DMS 273 treated with DMSO at 0.1 percent for 48 hours (cell line): ENCODE data around the gene SHISA4.
"Not testable (repeated sequence)": the region's sequence is repeated elsewhere in the genome, so short reads cannot be mapped to it uniquely, and the experiment has no call there.

Source experiments
- DNase-seq: peaks from one replicate; lab custom pipeline; 2025; lab: John Stamatoyannopoulos, UW

SHISA4 gene, protein sequence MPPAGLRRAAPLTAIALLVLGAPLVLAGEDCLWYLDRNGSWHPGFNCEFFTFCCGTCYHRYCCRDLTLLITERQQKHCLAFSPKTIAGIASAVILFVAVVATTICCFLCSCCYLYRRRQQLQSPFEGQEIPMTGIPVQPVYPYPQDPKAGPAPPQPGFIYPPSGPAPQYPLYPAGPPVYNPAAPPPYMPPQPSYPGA

DNA sequence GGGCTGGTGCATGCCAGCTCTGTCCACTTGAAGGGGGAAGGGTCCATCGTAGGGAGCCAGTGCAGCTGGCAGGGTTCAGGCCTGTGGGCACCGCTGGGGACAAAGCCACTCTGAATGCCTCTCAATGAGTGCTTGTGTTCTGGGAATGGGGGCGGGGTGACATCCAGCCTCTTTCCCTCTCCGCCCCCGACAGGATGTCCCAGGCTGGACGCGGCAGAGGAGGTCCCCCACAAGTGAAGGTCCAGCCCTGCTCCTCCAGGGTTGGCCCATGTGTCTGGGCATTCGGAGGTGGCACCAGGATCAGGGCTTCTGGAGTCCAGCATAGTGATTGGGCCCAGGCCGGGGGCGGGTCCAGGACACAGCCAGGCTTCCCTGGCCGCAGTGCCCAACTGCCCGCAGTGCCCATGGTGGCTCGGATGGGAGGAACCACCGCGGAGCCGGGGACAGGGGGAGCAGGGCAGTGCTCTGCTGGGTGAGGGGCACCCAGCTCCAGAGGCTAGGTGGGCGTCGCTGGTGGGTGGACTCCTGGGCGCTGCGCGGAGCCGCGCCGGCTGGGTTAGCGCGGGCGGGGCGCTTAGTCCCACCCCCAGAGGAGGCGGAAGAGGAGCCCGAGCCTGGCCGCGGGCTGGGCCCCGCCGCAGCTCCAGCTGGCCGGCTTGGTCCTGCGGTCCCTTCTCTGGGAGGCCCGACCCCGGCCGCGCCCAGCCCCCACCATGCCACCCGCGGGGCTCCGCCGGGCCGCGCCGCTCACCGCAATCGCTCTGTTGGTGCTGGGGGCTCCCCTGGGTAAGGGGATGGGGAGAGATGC, at the start of gene SHISA4:
SHISA4 (plus strand) TSS at position 617 of the 808 bp plus-strand sequence; CDS start at position 714, 97 bp downstream.
- DNase-seq: no peak

DNA sequence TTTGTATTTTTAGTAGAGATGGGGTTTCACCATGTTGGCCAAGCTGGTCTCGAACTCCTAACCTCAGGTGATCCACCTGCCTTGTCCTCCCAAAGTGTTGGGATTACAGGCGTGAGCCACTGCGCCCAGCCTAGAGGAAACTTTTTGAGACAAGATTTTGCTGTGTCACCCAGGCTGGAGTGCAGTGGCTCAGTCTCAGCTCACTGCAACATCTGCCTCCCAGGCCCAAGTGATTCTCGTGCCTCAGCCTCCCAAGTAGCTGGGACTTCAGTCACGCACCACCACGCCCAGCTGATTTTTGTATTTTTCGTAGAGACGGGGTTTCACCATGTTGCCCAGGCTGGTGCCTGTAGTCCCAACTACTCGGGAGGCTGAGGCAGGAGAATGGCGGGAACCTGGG, 49.6 kb upstream of the SHISA4 start:
- DNase-seq: not testable (repeated sequence)

DNA sequence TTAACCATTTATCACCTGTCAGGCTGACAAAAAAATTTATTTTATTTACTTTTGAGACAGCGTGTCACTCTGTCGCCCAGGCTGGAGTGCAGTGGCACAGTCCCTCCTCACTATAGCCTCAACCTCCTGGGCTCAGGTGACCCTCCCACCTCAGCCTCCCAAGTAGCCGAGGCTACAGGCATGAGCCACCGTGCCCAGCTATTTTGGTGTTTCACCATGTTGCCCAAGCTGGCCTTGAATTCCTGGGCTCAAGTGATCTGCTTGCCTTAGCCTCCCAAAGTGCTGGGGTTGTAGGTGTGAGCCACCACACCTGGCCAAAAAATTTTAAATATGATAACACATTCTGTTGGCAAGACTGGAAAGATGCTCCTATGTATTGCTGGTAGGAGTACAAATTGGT, 48.6 kb upstream of the SHISA4 start:
- DNase-seq: no peak

DNA sequence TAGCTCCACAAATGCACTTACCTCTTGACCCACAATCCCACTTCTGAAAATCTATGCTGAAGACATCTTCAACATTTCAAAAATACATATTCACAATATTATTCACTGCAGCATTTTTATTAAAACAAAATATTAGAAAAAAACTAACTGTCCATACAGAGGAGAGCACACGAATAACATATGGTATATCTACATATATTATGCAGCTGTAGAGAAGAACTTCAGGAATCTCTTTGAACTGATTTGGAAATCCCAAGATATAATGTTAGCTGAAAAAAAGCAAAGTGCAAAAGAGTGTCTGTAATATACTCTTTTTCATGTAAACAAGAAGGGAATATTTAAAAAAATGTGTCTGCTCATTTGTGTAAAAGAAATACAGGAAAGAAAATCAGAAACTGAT, 48.2 kb upstream of the SHISA4 start:
- no peak for DNase-seq

DNA sequence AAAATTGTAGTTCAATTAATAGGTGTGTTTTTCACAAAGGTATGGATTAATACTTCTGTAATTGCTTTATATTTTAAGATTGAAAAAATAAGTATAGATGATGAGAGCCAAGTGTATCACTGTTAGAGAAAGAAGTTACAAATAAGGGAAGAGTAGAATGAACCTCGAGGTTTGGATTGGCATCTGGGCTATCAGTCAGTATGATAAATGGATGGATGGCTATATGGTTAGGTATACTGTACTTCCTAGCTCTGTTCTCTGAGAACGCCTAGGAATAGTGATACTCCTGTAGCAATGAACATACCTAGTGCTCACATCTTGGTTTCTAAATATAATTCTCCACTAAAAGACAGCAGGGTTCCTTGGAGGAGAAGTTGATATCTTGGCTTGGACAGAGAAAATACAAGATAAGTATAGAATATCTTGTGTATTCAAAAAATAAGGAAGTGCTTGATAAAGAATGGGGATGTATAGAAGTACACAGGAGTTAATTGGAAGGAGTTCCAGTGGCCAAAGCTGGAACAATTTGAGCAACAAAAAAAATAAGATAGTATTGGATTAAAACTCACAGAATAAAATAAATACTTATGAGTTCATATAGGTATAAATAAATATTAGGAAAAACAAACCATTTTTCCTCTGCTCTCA, 47.3 kb upstream of the SHISA4 start:
- no peak for DNase-seq

DNA sequence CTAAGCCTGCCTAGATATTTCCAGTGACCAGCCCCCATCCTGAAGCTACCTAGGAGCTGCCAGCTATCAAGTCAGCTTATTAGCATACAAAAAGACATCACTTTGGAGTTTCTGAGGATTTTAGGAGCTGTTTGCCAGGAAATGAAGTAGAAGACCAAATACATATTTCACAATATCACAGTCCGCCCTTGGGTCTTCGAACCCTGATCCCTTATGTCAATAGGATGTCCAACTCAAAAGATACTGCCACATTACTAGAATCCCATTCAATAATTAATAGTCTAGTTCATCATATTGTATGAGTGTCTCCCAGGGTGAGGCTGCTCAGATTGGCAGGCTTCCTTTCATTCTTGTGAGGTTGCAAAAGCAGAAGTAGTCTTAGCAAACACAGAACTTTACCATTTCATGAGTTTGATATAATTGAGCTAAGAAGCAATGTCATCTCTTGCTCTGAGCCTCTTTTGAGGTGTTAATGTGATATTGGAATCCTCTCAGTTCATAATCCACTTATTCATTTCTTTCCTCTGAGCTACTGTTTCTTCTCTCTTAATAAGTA, 46.1 kb upstream of the SHISA4 start:
- DNase-seq: no peak

DNA sequence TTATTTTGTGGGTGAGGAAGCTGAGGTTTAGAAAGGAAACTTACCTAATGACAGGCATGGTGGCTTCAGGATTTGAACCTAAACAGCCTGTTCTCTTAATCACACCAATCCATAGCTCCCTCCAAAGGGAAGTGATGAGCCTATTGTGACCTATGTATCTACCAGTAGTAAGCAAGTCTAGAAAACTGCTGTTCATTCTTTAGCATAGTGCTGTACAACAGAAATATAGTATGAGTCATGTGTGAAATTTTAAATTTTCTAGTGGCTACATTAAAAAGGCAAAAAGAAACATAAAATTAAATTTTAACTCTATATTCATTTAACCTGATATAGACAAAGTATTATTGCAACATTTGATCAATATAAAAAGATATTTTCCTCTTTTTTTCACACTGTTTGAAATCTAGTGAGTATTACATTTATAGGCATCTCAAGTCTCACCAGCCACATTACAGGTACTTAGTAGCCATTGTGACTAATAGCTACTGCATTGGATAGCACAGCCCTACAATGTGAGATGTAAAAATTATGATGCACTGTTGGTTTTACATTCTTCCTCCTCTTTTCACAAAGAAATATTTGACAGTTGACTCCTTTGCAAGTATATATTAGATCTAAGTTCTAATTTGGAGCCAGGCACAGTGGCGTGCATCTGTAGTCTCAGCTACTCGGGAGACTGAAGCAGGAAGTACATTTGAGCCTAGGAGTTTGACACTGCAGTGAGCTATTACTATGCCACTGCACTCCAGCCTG, 43.2 kb upstream of the SHISA4 start:
- DNase-seq: no peak

DNA sequence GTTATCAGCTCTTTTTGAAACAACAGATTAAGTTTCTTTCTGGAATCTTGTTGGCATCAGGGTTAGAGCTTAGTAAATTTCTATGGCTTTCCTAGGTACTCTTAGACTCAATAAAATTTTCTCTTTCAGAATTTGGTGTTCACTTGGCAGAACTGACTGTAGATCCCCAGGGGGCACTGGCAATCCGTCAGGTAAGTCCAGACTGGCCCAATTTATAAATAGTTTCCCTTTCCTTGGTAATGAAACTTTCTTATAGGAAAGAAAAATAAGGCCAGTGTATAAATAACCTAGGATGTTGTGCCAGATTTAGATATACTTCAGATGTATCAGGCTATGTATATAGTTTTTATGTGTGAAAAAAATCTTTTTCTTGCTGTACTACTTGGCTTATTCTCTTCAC, 41.5 kb upstream of the SHISA4 start:
- no peak for DNase-seq

DNA sequence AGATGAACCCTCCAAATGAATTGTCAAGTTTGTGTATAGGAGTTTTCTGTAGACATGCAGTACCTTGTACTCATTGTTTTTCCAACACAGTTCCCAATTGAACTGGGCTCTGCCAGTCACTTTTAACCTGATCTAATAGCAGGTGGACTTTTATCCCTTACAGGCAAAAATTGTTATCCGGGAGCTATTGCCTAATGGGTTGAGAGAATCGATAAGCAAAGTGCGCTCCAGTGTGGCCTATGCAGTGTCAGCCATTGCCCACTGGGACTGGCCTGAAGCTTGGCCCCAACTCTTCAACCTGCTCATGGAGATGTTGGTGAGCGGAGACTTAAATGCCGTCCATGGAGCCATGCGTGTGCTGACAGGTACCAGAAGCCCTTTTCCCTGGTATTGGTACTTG, 40.5 kb upstream of the SHISA4 start:
- DNase-seq: no peak

DNA sequence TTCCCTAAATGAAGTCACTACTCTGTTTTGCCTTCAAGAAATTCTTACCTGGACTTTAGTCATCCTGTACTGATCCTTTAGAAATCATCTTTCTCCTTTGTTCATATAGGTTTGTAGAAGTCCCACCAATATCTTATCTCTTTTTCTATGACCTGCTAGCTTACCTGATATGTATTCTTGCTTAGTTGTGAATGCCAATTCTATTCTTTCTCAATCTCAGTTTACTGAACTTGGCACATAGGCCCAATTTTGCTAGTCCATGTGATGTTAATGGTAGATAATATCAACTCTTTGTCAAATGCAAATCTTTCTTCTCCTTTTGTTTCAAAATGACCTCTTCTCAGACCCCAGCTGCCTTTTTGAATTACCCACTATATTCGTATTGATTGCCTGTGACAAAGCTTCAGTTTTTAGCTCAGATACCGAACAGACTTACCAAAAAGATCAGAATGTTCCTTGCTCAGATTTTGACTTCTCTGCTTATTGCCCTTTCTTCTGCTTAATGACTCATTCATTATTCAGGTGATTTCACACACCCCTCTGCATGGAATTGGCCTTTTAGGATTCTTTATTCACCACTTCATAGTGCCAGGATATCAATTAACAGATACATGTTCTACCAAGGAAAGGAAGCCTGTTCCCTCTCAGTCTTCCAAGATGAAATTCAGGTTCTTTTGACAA, 39.2 kb upstream of the SHISA4 start:
- DNase-seq: no peak

DNA sequence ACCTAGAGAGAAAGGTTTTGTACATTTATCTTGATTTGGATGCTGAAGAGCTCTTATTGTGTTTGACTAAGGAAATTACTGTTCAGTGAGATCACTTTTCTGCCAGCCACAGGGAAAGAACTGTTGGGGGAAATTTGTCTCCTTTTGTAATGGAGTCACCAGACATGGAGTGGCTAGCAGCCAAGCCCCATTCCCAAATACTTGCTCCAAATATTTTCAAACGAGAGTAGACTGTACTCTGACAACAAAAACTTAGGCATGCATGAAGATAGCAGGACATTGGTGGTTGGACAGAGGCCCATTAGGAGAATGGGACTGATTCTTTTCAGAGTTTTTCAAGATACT, 38.7 kb upstream of the SHISA4 start:
- DNase-seq: no peak

DNA sequence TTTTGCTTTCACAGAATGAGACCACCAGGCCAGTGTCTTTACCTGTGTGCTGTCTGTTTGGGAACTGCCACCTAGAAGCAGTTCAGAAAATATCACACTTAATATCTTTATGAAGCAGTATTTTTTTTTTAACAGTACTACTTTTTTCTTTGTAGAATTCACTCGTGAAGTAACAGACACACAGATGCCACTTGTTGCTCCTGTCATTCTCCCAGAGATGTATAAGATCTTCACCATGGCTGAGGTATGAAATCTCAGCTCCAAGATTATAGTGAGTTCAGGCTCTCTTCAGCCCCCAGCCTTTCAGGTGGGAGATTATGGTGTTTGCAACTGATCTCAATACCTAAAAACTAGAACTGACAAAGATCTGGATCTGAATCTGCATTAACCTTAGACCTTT, 36.7 kb upstream of the SHISA4 start:
- no peak for DNase-seq

DNA sequence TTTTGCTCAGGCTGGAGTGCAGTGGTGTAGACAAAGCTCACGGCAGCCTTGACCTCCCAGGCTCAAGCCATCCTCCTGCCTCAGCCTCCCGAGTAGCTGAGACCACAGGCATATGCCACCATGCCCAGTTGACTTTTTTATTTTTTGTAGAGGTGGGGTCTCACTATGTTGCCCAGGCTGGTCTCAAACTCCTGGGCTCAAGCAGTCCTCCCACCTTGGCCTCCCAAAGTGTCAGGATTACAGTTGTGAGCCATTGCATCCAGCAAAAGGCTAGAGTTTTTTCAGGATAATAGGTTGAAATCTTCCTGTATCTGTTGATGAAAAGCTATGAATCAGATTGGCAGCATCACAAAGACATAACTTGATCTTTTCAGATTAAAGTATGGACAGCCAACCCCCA, 32.0 kb upstream of the SHISA4 start:
- not testable (repeated sequence) for DNase-seq

DNA sequence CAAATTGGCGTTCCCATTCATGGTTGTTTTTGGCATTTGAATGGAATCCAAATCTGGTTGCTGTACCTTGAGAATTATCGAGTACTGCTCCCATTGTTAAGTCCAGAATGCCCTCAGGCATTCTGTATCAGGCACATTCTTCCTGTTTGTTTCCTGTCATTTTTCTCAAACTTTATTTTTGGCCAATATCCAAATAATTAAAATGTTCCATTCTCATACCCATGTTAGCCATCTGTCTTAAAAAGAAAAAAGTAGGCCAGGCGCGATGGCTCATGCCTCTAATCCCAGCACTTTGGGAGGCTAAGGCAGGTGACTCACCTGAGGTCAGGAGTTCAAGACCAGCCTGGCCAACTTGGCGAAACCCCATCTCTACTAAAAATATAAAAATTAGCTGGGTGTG, 29.3 kb upstream of the SHISA4 start:
- no peak for DNase-seq

DNA sequence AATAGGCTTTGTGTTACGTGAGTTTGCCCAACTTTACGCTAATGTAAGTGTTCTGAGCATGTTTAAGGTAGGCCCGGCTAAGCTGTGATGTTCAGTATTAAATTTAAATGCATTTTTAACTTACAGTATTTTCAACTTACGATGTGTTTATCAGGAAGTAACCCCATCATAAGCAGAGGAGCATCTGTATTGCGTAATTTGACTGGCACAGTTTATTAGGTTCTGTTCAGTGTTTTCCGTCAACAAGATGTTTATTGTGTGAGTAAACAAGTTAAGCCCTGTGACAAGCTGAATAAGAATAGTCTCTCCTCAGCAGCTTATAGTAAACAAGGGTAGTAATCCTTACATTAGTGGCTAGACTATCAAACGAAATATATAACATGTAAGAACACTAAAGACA, 27.2 kb upstream of the SHISA4 start:
- DNase-seq: no peak

DNA sequence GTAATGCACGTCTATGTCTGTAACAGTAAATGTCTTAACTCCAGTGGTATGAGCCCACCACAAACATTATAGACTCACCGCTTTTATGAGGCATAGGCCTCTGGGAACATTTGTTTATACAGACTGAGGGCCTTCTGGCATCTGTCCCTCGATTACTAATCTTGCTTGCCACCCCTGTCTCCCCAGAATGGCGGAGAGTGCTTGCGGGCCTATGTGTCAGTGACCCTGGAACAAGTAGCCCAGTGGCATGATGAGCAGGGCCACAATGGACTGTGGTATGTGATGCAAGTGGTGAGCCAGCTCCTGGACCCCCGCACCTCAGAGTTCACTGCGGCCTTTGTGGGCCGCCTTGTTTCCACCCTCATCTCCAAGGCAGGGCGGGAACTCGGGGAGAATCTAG, 18.3 kb upstream of the SHISA4 start:
- DNase-seq: no peak

DNA sequence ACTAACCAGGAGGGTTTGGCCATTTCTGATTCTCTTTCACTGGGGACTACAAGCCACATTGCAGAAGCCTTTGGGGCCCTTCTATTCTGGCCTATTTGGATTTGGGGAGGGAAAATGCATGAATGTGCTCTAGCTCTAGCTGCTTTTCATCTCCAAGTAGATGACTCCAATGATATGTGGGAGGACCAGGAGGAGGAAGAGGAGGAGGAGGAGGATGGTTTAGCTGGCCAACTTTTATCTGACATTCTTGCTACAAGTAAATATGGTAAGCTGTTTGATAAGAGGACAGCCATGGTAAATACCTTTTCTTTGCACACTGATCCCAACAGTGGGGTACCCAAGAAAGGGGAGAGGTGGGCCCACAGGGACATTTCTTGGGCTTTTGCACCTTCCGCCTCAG, 14.0 kb upstream of the SHISA4 start:
- no peak for DNase-seq

DNA sequence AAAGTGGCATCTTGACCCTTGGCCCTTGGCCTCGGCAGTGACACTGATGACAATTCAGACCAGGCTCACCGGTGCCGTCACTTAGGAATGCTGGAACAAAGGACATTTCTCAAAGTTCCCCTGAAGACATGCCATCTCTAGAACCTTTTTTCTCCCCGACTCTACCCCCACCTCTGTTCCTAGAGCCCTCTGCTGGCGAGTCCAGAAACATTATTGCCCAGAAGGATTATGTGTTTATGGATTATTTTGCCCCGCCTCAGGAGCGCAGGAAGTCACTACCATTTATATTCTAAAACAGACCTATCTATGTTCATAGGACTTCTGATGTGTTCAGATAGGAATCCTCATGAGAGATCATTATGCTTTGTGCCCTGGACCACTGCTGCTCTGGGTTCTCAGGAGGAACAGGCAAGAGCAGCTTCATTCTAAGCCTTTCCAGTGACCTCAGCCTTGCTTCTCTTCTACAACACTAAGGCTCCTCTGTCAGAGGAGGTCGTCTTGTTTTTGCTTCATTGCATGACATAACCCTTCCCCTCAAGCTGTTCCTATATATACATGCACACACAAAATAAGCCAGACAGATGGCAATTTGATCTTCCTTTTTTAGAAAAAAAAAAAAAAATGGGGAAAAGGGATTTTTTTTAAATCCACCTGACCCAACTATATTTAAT, 12.4 kb upstream of the SHISA4 start:
- DNase-seq: no peak

DNA sequence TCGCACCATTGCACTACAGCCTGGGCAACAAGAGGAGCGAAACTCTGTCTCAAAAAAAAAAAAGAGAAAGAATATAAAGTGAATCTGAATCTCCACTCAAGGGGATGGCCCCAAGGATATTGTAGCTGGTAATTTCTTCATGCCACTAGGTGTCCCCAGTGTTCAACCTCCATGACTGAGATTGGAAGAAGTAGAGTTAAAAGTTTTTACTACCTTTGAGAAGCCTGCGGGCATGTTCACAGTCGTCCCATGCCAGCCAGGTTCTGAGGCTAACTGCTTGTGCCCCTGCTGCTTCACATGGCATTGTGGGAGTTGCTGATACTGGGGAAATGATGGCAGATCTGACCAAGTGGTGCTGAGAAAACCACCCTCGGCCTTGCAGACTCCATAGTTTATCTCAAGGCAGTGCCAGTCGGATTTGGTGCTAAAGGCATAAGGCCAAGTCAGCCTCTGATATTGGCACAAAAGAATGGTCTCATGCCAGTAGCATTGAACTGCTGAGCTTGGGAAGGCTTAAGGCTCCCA, 10.8 kb upstream of the SHISA4 start:
- DNase-seq: no peak

DNA sequence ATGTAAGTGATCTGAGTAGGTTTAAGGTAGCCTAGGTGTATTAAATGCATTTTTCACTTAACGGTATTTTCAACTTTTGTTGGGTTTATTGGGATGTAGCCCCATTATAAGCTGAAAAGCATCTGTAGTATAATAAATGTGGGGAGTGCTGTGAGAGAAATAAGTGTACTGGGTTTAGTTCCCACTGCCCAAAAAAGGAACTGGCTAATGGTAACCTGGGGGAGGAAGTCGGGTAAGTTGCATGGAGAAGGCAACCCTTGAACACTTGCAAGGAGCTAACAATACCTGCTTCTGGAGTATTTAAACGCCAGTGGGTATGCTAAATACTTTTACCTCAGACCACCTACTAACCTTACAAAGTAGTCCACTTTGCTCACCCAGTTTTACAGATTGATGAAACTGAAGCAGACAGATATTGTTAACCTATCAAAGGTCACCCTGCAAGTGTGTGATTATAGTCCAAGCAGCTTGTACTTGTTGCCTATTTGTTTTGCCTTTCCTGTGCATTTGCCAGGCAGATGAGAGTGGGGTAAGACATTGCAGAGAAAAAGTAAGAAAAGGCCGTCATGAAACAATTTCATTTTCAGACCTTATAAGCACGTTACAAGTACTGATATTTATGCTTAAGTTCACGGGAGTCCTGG, 7.6 kb upstream of the SHISA4 start:
- DNase-seq: no peak
